Stimulated activated CD8-positive, alpha-beta memory T cell treated with anti-CD3 and anti-CD28 coated beads, Interleukin-2, amount 100 ng/mL, for 48 hours (primary cell): Measurements from ENCODE around the gene COPS6.

Experiments used
- DNase-seq, 2 donors: peaks; one replicate each; pipeline ENCODE4 v3.0.0-alpha.2; 2020; ENCODE audit warnings: low read depth in 2 of 2

COPS6 gene

DNA sequence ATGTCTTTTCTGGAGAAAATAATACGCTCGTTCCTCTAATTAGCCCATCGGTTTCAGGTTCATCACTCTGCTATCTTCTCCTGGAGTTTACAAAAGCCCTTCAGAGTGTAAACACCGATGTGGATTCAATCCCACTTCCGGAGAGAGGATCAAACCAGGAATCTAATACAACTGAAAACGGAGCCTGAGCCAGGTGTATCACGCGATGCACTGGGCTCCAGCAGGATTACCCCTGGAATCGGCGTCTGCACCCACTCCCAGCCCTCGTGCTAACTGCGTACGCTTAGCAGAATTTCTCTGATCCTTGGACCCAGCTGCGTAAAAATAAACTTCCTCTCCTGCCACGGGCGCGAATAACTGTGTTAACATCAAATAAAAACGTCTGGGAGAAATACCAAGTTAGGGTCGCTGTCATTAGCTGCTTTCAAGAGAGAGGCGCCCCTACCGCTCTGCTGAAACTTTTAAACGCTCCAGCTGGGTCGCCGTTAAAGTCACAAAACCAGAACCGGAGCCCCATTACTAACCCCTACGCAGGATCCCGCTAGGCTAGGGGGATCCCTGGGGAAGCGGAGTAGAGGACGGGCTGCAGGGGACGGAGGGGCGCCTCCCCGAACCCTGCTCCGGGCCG, 7.7 kb upstream of the COPS6 start:
- DNase-seq = no peak

DNA sequence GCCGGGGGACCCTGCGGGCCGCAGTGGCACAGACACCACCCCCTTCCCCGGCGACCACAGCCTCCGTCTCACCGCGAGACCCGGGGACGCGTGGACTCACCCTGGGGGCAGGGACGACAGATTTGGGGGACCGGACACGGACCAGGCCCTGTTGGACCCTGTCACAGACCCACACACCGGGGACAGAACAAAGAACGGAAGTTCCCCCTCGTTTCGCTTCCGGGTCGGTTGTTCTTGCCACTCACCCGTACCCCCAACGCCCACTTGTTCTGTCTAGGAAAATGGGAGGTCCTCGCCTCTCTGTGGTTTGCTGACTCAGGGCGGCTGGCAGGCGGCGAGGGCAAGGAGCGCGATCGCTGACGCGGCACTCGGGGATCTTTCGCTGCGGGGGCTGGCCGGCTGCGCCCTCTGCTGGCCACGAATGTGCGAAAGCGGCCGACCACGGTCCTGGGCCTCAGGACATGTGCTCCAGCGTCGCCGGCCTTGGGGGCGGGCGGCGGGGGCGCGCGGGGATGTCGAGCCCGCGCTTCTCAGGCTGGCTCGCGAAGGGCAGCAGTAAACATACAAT, 7.2 kb upstream of the COPS6 start, which contains the start of gene ZNF3:
Gene ZNF3, minus strand, starts transcription at position 189 of the 568 bp plus-strand sequence. CDS start 4,366 bp downstream, outside the sequence.
- peak; percentile 94 to 97 for DNase-seq

DNA sequence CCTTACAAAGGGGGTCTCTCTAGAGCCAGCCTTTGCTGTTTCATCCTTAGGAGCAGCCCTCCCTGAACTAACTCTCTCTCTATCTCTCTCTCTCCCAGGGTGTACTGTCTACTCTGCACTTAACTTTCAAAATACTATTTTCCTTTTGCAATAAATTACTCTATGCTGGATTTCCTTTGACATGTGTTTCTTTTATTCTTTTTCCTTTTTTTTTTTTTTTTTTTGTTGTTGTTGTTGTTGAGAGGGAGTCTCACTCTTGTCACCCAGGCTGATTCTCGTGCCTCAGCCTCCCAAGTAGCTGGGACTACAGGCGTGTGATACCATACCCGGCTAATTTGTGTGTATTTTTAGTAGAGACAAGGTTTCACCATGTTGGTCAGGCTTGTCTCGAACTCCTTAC, 5.8 kb upstream of the COPS6 start:
- no peak for DNase-seq

DNA sequence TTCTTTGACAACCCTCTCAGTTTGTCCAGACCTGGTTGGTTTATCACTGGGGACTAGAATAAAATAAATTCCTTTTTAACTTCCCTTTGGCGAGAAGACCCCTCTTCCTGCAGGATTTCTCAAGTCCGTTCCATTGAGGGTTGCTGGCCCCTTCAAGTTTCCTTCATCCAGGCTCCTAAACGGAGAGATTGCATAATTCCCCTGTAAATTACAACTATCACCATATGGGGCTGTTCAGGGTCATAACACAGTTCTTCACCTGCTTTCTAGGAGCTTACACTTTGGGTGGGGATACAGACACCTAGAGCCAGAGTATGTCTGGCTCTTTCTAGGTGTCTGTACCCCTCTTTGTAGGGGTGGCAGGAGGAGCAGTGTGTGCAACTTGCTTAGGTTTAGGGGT, 3.3 kb upstream of the COPS6 start:
- no peak for DNase-seq

DNA sequence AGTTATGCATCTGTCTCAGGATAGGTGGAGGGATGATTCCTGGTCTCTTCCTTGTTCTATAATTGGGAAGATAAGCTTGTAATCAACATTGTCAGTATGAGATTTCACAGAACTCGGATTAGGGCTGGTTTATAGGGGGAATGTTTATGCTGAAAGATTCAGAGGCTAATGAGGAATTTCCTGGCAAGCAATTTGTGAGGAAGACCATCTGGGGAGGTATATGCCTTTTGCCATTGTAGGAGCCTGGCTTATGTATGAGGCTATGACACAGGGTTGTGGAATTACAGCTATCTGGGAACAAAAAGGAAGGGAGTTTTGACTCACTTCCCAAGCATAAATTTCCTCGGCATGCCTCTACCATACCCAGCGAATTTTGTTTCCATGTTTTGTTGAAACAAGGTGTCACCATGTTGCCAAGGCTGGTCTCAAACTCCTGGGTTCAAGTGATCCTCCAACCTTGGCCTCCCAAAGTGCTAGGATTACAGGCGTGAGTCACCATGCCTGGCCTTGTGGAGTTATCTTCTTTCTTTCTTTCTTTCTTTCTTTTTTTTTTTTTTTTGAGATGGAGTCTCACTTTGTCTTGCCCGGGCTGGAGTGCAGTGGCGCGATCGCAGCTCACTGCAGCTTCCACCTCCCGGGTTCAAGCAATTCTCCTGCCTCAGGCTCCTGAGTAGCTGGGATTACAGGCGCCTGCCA, 1.6 kb upstream of the COPS6 start:
- DNase-seq = no peak

DNA sequence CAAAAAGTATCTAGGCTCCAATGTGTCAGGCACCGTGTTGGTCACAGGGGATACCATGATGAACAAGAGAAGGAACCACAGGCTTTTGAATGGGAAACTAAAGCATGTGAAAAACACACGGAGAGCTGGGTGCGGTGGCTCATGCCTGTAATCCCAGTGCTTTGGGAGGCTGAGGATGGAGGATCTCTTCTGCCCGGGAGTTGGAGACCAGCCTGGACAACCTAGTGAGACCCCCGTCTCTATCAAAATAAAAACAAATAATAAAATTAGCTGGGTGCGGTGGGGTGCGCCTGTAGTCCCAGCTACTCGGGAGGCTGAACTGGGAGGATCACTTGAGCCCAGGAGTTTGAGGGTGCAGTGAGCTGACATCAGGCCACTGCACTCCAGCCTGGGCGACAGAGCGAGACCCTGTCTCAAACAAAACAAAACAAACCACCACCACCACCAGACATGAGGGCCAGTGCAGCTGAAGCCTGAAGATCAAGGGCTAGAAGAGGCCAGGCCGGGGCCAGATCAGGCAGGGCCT, 611 bp upstream of the COPS6 start:
- no peak for DNase-seq

DNA sequence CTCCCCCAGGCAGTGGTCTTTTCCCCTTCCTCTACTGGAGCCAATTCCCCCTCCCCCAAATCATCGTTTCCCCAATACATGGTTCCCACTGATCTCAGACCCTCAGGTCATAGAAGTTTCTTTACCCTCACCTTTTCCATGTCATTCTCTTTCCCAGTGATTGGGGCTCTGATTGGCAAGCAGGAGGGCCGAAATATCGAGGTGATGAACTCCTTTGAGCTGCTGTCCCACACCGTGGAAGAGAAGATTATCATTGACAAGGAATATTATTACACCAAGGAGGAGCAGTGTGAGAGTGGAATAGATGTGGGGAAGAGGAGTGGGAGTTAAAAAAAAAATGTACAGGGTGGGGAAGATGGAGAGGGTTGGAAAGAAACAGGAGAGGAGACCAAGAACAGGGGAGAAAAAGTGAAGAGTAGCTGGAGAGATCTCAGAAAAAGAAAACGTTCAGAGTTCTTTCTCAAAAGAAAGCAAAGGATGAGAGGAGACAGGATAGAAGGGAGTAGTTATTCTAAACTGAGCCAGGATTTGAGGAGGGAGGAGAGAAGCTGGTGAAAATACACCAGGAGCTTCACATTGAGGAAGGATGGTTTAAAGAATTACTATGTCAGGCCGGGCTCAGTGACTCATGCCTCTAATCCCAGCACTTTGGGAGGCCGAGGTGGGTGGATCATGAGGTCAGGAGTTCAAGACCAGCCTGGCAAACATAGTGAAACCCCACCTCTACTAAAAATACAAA, 858 bp downstream of the COPS6 start:
- DNase-seq = no peak

DNA sequence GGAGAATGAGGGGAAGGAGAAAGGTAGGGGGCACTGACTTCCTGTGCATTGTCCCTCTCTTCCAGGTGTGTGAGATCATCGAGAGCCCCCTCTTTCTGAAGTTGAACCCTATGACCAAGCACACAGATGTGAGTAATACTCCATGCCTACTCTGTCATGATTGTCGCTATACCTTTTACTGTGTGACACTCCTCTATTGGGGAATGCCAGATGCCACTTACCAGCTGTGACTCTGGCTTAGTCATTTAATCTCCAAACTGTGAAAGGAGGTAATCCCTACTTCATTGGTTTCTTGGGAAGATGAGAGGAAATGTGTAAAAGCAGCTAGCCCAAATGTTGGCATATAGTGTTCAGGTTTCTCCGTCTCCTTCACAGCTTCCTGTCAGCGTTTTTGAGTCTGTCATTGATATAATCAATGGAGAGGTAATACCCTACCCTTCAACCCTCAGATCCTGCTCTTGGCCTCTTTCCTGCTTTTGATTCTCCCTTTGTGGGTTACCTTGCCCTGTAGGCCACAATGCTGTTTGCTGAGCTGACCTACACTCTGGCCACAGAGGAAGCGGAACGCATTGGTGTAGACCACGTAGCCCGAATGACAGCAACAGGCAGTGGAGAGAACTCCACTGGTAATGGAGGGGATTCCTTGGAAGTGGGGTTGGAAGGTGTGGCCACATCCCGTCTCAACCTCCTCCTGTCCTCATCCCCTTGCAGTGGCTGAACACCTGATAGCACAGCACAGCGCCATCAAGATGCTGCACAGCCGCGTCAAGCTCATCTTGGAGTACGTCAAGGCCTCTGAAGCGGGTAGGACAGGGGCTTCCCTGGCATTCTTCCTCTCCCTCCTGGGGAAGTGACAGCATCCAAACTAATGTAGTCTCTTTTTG, 2.0 kb downstream of the COPS6 start:
- no peak for DNase-seq

DNA sequence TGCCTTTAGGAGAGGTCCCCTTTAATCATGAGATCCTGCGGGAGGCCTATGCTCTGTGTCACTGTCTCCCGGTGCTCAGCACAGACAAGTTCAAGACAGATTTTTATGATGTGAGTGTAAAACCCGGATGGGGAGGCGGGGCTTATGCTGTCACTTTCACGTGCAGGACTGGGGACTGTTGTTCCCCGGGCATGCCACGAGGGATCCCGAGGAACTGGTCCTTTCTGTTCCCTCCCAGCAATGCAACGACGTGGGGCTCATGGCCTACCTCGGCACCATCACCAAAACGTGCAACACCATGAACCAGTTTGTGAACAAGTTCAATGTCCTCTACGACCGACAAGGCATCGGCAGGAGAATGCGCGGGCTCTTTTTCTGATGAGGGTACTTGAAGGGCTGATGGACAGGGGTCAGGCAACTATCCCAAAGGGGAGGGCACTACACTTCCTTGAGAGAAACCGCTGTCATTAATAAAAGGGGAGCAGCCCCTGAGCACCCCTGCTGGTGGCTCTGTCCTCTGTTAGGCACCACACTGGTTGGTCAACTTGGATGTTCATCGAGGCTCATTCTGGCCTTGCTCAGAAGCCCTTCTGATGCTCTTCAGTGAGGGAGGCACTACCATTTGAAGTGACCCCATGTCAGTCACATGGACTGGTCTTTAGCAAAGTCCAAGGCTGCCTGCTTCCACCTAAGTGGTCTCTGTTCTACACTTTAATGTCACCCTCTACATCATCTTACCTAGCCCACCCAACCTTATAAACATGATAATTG, 2.8 kb downstream of the COPS6 start:
- no peak for DNase-seq

DNA sequence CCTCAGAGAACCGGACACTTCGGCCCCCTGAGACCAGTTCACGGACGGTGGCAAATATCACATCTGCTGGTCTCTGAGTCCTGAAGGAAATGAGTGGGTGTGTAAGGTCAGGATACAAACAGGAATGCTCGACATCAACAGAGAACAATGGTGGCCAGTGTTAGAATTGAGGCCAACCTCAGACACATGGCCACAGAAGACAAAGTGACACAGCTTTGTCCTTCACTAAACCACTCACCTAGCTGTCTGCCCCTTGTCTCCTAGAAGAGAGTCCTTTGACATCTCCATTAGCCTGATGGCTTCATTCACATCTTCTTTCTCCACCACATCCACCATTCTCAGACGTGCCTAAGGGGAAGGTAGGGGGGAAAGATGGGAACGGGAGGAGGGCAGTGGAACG, 4.3 kb downstream of the COPS6 start:
- DNase-seq = no peak

DNA sequence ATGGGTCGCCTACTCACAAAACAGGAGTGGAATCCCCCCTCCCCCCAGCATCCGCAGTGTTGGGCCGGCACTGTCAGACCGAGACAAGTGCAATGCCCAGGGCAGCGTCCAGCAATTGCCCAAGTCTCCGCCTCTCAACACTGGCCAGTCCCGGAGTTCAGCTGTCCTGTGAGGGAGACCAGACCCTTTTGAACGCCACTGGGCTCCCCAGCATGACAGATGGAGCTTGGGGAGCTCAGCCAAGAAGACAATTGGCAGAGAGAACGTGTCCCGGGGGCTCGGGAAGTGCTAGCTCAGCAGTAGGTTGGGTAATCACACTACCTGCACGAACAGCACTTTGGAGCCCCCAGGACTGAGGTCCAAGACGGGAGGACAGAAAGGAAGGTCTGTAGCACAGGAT, 4.7 kb downstream of the COPS6 start:
- no peak for DNase-seq

DNA sequence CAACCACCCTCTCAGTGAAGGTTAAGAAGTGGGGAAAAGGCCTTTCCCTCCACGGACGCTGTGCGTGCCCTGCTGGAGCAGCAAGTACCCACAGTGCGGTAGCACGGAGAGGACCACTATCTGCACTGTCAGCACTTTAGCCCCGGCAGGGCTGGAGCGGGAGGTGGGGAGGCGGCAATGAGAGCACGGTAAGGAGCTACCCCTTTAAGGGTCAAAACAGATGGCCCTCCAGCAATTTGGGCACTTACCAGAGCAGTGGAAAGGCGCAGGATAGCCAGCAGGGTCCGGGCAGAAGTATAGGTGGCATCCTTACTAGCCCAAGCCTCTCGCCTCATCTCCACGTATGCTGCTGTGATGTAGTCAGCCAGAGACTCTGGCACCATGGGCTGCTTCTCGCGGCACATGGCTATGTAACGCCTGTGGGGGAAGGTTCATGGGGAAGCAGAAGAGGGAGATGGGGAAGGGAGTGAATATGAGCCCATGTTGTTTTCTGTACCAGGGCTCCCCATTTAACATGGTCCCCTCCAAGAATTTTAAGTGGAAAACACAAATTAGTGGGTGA, 5.2 kb downstream of the COPS6 start:
- no peak for DNase-seq

DNA sequence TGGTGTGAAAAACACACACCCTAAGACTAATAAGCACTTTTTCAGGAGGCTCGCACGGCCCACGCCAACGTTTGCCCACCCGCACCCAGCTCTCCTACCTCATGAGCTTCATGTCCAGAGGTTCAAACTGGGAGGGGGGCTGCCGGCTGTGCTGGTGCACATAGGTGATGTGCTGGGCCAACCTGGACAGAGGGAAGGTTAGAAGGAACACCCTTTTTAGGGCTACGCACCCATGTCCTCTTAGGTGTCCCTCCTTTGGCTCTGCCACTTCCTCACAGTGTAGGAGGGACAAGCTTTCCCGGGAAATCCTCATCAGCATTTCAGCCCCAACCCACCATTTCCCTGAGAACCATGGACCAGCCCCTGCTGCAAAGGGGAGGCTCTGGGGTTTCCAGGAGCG, 6.5 kb downstream of the COPS6 start:
- no peak for DNase-seq

DNA sequence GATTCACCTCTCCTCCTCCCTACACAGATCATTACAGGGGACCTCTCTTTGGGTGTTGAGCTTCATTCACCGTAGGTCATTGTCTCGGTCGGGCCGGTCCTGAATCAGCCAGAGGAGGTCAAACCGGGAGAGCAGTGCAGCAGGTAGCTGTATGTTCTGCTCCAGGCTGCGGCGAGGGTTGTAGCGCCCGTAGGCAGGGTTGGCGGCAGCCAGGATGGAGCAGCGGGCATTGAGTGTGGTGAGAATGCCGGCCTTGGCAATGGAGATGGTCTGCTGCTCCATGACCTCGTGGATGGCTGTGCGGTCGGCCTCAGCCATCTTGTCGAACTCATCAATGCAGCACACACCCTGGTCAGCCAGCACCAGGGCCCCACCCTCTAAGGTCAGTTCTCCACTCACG, 6.9 kb downstream of the COPS6 start:
- DNase-seq = no peak

DNA sequence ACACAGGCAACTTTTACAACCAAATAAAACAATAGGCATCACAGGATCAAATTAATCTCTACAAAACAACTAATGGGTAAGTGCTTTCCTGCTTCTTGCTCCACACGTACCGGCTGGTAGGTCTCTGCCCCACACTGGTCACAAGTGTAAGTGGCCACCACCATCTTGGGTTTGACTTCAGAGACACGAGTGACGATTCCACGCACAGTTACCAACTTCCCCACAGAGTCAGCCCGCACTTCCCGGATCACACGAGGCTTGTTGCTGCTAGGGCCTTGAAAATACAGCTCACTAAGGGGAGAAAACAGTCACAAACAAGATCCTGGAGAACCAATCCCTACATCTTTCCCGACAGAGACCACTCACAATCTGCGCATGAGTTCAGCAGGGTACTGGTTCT, 10.1 kb downstream of the COPS6 start:
- no peak for DNase-seq

DNA sequence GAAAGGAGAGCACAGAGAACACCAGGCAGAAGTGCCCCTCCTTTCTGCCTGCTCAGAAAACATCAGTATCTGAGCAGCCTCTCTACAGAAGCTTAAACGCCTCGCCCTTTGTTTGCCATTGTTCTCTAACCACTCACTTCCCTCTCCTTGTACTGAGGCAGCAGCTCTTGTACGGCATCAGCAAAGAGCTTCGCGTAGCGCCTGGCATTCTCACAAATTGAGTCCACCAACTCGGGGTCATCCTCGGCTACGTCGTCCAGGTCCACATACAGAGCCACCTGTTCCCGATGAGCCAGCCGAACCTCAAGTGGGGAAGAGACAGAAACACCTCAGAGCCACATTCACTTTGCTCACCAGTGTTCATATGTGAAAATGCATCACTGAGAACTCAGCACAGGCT, 10.7 kb downstream of the COPS6 start:
- no peak for DNase-seq

DNA sequence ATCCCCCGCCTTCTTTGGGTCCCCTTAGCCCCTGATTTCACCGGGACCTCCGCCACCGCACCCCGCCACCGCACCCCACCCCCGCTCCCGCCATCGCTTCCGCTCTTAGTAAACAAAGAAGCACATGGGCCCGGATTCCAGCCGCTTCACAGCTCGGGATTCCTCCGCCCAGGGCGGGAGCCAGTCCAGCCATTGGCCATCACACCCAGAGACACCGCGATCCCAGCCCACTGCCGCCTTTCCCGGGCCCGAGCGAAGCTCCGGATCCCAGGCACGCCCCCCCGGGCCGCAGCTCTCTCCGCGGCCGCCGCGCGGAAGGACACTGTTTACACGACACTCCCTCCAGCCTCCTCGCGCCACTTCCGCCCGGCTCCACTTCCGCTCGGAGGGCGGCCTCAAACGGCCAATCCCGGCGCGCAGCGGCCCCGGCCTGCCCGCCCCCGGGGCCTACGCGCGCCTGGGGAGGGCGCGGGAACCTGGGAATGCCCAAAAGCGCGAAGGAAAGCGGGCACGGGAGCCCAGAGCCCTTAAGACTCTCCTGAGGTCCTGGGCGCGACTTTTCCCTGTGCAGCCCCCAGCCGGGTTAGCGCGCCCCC, 11.7 kb downstream of the COPS6 start:
- peak; percentile 73 to 86 for DNase-seq

DNA sequence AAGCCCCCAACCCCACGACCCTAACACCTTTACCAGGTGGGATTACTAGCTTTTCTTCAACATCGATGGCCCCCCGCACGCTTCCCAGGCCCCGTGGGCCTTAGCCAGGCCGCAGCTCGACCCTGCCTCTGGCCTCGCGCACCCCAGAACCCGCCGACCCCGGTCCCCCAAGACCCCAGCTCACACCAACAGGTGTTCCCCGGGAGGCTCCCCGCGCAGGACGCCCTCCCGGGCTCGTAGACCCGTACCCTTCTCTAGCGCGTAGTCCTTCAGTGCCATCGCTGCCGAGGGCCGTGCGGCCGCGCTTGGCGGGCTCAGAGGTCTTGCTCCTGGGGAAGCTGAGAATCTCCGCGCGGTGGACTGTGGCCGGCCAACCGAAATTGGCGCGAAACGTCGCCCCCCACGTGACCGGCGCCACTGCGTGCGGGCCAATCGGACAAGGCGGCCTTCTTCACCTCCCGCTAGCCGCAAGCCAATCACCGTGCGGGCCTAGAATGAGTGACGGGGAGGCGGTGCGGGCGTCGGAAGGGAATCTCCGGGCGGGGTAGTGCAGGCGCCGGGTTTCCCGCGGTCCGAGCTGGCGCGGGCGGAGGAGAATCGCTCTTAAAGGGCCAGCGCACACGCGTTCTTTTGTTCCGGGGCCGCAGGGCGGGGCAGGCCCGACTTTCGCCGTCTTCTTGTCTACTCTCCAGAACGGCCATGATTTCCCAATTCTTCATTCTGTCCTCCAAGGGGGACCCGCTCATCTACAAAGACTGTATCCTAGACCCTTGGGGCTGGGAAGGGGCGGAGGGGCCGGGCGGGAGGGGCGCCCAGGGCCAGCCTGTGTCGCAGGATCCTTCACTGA, 12.5 kb downstream of the COPS6 start, which contains the start of the genes AP4M1 and MCM7:
Gene AP4M1, plus strand, starts transcription at position 628 of the 847 bp plus-strand sequence. Its CDS starts 72 bp downstream, at position 700.
Gene MCM7, minus strand, starts transcription at position 382 of the 847 bp plus-strand sequence. Its CDS starts 103 bp downstream, at position 279.
- DNase-seq = peak; percentile 96 to 98
